ENCODE measurements around the gene NFS1. TPM values are rescaled to one million over a fixed set of nuclear protein-coding genes. Genes with fewer than 3 reads are reported as not detected.
A peak's percentile ranks its signal among the peaks of the same experiment; 100 is the strongest.

Gene NFS1
- total RNA-seq, 1 experiment from 2014 or later = 75.8 TPM

DNA sequence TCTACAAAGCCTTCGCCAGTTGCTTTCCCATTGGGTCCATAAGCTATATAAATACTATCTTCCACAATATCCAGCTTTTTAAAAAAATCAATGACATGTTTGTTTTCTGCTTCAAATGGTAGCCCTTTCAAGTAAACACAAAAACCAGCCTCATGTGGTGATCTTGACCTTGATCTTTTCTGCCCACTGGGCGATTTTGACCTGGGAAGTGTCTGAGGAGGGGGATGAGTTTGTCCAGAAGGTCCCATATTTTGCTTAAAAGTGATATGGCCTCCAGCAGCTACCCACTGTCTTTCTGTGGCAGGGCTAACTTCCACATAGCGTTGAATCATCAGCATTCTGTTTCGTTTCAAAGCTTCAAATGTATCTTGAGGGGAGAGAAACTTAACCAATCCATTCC is 45.3 kb downstream of the NFS1 start:
- TSS peak; percentile 10 for BruUV-seq (replicated peaks)
- Histone ChIP-seq H3K27me3 (ENCODE audit: low read length) (no peaks in the 10 kb centered on the region), H4K20me1 (ENCODE audit: low read length) (peaks cover 78% of the 10 kb centered on the region), H3K36me3 (ENCODE audit: low read depth, low read length) (peaks cover 56% of the 10 kb centered on the region), H3K4me1 (ENCODE audit: insufficient read depth, low read length) (no peaks in the 10 kb centered on the region), H2AFZ (ENCODE audit: low read length) (no peak overlapping the region), H3K9me2 (replicated peaks; ENCODE audit: low read length) (no peaks in the 10 kb centered on the region), H3K4me2 (ENCODE audit: low read length) (no peak overlapping the region), H3K4me3 (ENCODE audit: low read length) (no peak overlapping the region), H3K79me2 (ENCODE audit: low read length) (peaks cover 100% of the 10 kb centered on the region), H3K9me3 (ENCODE audit: low read length) (no peaks in the 10 kb centered on the region), H3K9ac (ENCODE audit: low read length) (no peak overlapping the region), H3F3A (ENCODE audit: low read length, unreplicated experiment) (peaks cover 3% of the 10 kb centered on the region), H3K27ac (ENCODE audit: low read length) (no peak overlapping the region)
- CTCF ChIA-PET = no interaction called here
- no peak for TF ChIP-seq EZH2phosphoT487 (IDR thresholded peaks at IDR 0.05; ENCODE audit: borderline replicate concordance, low read length)
- TF ChIP-seq EZH2 (IDR thresholded peaks at IDR 0.05; ENCODE audit: low read length, unreplicated experiment) = no peak
- no peak for TF ChIP-seq CTCF (conservative IDR thresholded peaks at IDR 0.05; ENCODE audit: low read depth, low read length)
- POLR2A ChIA-PET (ENCODE audit: unreplicated experiment) = no interaction called here
- ATAC-seq (no peak), DNase-seq (no peak)
- intact Hi-C loops (cut with micrococcal nuclease) = no loop called here

GRCh38 chr20:35653430-35653734 is 45.8 kb downstream of the NFS1 start:
- intact Hi-C loops (cut with micrococcal nuclease) = no loop called here
- peaks cover 100% of the 10 kb centered on the region for H3K79me2 ChIP-seq (ENCODE audit: low read length)
- ATAC-seq (no peak), DNase-seq (no peak)
- POLR2A ChIA-PET (ENCODE audit: unreplicated experiment) = no interaction called here
- no peak overlapping the region for H3K9ac ChIP-seq (ENCODE audit: low read length)
- H3K27ac ChIP-seq (ENCODE audit: low read length) = no peak overlapping the region
- H3K27me3 ChIP-seq (ENCODE audit: low read length) = no peaks in the 10 kb centered on the region
- no peak overlapping the region for H3K4me2 ChIP-seq (ENCODE audit: low read length)
- peaks cover 76% of the 10 kb centered on the region for H4K20me1 ChIP-seq (ENCODE audit: low read length)
- H3K9me3 ChIP-seq (ENCODE audit: low read length) = no peaks in the 10 kb centered on the region
- no peak overlapping the region for H3K4me3 ChIP-seq (ENCODE audit: low read length)
- CTCF ChIA-PET = no interaction called here
- no peaks in the 10 kb centered on the region for H3K9me2 ChIP-seq (replicated peaks; ENCODE audit: low read length)
- BruUV-seq (replicated peaks) = no TSS peak
- H3F3A ChIP-seq (ENCODE audit: low read length, unreplicated experiment) = peaks cover 3% of the 10 kb centered on the region
- no peaks in the 10 kb centered on the region for H3K4me1 ChIP-seq (ENCODE audit: insufficient read depth, low read length)
- no peak overlapping the region for H2AFZ ChIP-seq (ENCODE audit: low read length)
- no peak for TF ChIP-seq EZH2 (IDR thresholded peaks at IDR 0.05; ENCODE audit: low read length, unreplicated experiment)
- TF ChIP-seq CTCF (conservative IDR thresholded peaks at IDR 0.05; ENCODE audit: low read depth, low read length) = no peak
- no peak for TF ChIP-seq EZH2phosphoT487 (IDR thresholded peaks at IDR 0.05; ENCODE audit: borderline replicate concordance, low read length)
- peaks cover 56% of the 10 kb centered on the region for H3K36me3 ChIP-seq (ENCODE audit: low read depth, low read length)

- Histone ChIP-seq H4K20me1 (ENCODE audit: low read length) (peaks cover 73% of the 10 kb centered on the region), H3K9me2 (replicated peaks; ENCODE audit: low read length) (no peaks in the 10 kb centered on the region), H3K36me3 (ENCODE audit: low read depth, low read length) (peaks cover 56% of the 10 kb centered on the region), H3K9me3 (ENCODE audit: low read length) (no peaks in the 10 kb centered on the region), H3K27ac (ENCODE audit: low read length) (no peak overlapping the region), H3K9ac (ENCODE audit: low read length) (no peak overlapping the region), H3K4me3 (ENCODE audit: low read length) (no peak overlapping the region), H3K4me2 (ENCODE audit: low read length) (no peak overlapping the region), H3K79me2 (ENCODE audit: low read length) (peaks cover 100% of the 10 kb centered on the region), H3K4me1 (ENCODE audit: insufficient read depth, low read length) (no peaks in the 10 kb centered on the region), H3F3A (ENCODE audit: low read length, unreplicated experiment) (peaks cover 3% of the 10 kb centered on the region), H3K27me3 (ENCODE audit: low read length) (no peaks in the 10 kb centered on the region), H2AFZ (ENCODE audit: low read length) (no peak overlapping the region)
- ATAC-seq = no peak
- TF ChIP-seq EZH2 (IDR thresholded peaks at IDR 0.05; ENCODE audit: low read length, unreplicated experiment) (no peak), CTCF (conservative IDR thresholded peaks at IDR 0.05; ENCODE audit: low read depth, low read length) (no peak), EZH2phosphoT487 (IDR thresholded peaks at IDR 0.05; ENCODE audit: borderline replicate concordance, low read length) (no peak)
- ChIA-PET CTCF (no interaction called here), POLR2A (ENCODE audit: unreplicated experiment) (no interaction called here)
- BruUV-seq (replicated peaks) = no TSS peak
- DNase-seq = no peak
- intact Hi-C loops (cut with micrococcal nuclease) = no loop called here
Measured at GRCh38 chr20:35652641-35653429, 46.3 kb downstream of the NFS1 start.

All from PC-3 (cell line).